CD4-positive, alpha-beta T cell treated with Interleukin-6 for 4 hours (primary cell): Measurements from ENCODE around the gene SV2B.

Experiments used
- DNase-seq: peaks from one replicate; pipeline ENCODE4 v3.0.0-alpha.2; 2020; ENCODE audit warnings: mixed read lengths

The SV2B gene

DNA sequence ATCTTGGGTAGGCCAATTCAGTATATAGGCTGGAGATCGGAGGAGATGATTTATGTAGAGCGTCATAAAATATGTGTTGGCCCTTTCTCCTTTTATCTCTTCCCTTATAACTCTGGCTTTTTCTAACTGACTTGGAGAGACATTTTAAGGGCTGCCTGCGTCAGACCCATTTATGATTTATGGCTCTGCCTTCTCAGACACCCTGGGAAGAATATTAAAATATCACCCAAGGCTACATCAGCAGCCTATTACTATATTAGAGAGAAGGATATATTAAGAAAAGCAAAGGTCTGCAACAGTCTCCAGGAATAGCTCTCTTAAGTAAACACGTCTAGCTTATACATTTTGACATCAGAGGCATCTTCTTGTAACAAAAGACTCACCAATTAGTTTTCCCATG lies 179.4 kb downstream of the SV2B start:
- no peak for DNase-seq

DNA sequence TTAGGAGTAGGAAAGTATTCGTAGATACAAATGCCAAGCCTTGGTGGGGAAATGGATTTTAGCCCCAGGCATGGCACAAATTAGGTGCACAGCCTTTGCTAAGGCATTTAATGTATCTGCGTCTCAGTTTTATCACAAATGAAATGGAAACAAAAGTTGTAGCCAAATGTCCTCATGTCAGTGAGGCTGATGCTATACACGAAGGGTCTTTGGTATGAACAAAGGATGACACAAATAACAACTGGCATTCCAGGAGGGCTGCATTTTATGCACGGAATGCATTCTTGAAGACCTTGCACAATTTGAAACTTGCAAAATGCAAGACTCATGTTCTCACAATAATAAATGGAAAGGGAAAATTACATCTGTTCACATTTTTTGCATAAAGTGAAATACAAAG lies 181.9 kb downstream of the SV2B start:
- no peak for DNase-seq

- no peak for DNase-seq
Measured at GRCh38 chr15:91282486-91282885, 182.4 kb downstream of the SV2B start.

GRCh38 chr15:91283155-91283554 lies 183.1 kb downstream of the SV2B start:
- no peak for DNase-seq

GRCh38 chr15:91284758-91285466 lies 184.9 kb downstream of the SV2B start:
- no peak for DNase-seq

DNA sequence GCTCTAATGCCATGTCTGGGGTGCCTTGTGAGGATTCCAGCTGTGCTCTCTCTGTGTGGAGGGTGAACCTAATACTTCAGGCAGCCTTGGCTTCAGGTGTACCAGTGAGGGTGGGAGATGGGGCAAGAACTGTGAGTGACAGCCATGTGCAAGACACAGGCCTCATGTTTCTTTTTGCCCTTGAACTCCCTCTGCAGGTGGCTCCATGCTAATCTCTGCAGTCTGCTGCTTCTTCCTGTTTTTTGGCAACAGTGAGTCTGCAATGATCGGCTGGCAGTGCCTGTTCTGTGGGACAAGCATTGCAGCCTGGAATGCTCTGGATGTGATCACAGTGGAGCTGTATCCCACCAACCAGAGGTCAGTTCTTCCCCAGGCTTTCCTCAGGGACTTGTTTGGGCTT lies 189.3 kb downstream of the SV2B start:
- DNase-seq = no peak

GRCh38 chr15:91290553-91290952 lies 190.5 kb downstream of the SV2B start:
- no peak for DNase-seq

- peak; percentile 14 for DNase-seq
Measured at GRCh38 chr15:91291673-91292072, 191.6 kb downstream of the SV2B start.

DNA sequence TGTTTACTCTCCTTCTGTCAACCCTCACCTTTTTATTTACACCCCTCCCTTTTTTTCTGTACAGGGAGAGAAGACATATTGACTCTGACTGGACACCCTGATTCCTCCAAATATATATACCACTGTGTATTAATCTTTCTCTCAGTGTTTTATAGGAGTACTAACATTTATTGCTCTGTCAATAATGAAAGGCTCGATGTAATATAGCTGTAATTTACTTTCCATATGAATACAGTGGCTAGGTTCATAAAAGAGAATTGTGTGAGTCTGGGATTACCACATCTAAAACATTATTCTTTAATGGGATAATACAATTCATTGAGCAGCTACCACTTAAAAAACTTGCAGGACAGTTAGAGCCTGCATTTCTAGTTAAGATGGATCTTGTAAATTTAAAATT lies 194.3 kb downstream of the SV2B start:
- no peak for DNase-seq

DNA sequence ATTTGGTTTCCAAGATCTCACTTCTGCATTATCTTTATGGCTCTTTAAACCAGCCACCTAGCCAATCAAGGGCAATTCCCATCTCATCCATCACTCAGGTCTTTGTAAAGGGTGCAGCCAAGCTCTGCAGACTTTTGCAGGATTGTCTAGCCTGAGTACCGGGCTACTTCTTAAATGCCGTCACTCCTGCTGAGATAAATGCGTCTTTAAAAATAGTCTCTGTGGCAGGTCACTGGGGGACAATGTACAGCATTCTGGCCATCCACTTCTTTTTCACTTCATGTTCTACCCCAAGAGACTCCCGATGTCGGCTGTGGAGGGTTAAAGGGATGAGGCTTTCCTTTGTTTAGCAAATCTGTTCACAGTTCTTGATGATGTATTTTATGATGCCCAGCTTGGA lies 194.7 kb downstream of the SV2B start:
- DNase-seq = no peak

DNA sequence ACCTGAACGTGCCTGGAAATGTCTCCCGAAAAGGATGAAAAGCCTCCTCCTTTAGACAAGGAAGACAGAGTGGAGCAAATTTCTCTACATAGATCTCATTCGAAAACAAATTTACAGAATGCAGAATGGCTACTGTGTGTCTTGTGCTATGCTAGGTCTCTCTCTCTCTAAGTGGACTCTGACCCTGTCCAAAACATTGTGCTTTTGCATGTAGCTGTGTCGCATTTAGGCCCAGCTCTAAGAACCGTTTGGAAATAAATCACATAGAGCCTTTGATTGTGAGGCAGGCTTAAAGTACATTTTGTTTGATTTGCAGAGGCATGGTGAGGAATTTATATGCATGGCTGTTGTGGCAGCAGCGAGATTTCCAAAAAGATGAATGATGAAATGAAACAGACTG lies 198.0 kb downstream of the SV2B start:
- no peak for DNase-seq

DNA sequence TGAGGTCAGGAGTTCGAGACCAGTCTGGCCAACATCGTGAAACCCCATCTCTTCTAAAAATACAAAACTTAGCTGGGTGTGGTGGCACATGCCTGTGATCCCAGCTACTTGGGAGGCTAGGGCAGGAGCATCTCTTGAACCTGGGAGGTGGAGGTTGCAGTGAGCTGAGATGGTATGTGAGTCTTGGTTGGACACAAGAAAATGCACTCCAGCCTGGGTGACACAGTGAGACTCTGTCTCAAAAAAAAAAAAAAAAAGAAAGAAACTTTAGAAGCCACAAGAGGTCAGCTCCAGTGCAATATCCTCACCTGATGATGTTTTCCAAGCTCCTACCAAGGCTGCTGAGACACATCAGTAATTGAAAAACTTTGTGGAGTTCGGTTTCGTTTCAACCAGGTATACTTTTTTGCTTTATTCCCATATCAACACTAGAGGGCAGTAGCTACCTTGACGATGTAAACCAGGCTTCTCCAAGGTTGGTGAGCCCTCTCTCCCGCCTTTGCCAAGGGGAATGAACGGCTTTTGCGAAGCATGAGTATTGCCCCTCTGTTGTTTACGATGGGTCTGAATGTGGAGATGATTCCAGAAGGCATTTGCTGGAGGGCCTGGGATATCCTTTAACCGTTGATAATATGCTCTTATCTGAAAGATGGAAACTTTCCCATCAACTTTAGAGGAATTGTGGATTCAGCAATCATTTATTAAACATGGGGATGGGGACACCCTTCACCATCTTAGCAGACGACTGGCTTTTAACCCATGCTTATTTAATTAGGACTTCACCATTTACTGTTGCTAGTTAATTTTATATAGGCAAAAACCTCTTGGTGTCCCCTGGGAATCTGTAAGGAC lies 202.8 kb downstream of the SV2B start:
- DNase-seq = peak; percentile 29

GRCh38 chr15:91304210-91304609 lies 204.2 kb downstream of the SV2B start:
- DNase-seq = no peak

GRCh38 chr15:91304786-91305185 lies 204.7 kb downstream of the SV2B start:
- DNase-seq = no peak

DNA sequence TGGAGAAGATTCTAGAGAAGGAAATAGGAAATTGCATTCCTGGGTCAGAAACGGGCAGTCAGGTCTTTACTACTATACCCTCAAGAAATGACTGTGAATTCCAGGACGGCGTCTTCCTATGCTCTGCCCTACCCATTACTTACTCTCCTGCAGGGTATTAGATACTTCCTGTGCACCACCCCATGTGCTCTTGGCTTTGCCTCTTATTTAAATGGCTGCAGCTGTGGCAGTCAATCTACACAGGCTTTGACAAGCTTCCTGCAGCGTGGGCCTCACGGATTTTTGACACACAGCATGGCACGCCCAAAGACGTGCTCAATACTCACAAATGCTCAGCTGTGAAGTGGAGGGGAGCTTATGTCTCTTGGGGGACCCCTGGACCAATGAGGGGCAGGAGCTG lies 206.1 kb downstream of the SV2B start:
- no peak for DNase-seq

DNA sequence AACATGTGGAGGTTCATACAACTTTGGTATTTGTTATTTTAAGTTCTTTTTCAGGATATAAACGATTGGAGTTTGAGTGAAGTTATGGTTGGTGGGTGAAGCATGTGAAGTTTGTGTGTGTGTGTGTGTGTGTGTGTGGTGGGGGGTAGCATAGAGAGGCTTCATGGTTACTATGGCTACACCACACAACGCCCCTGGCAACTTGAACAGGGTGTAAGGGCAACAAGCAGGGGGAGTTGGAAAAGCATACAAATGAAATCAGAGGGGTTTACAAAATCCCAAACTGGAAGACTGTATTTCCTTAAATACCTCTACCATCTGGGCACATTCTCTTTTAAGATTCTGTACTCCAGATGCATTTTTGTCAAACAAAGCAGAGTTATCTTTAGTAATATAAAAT lies 207.5 kb downstream of the SV2B start:
- no peak for DNase-seq

- no peak for DNase-seq
Measured at GRCh38 chr15:91308199-91308598, 208.1 kb downstream of the SV2B start.

GRCh38 chr15:91308855-91309254 lies 208.8 kb downstream of the SV2B start:
- peak; percentile 9 for DNase-seq

- DNase-seq = peak; percentile 34
Measured at GRCh38 chr15:91311986-91312385, 211.9 kb downstream of the SV2B start.

GRCh38 chr15:91316126-91316525 lies 216.1 kb downstream of the SV2B start:
- peak; percentile 12 for DNase-seq

- no peak for DNase-seq
Measured at GRCh38 chr15:91318516-91318915, 218.5 kb downstream of the SV2B start.

GRCh38 chr15:91318931-91319330 lies 218.9 kb downstream of the SV2B start:
- DNase-seq = no peak

DNA sequence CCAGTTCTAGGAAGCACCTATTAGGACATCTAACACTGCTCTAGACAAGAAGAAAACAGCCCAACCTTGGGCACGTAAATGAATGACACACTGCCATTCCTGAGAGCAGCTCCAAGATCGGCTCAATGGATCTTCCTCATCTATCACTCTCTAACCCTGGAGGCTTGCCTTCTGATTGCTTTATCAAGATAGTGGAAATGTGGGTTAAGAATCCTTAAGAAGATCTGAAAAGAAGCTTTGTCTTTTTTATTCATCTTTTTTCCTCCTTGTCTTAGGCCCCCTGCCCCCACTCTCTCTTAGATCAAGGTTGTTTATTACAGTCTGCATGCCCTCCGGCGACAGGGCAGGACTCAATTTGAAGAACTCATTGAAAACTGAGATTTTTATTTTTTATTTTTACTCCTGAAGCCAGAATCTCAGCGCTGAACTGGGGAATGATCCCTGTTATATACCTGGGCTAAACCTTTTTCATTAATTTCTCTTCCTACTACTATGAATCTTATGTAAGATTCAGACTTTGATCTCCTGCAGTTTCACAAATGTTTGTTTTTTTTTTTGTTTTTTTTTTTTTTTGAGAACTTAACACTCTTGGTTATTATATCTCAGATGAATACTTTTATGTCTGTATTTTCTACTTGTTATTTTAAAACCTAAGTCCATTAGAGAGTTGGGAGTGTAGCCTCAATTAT lies 219.5 kb downstream of the SV2B start:
- peak; percentile 18 for DNase-seq

- no peak for DNase-seq
Measured at GRCh38 chr15:91320101-91320500, 220.0 kb downstream of the SV2B start.
